Adrenal gland (tissue), 5 donors: ENCODE data around the gene ALG1L2.

ENCODE experiments used
- CTCF ChIP-seq, 6 experiments: fragments of 450-650 bp in 4 of 6; fragments of 200-600 bp in 2 of 6; sonication (generic) in 1 of 6; IDR thresholded peaks; 1 replicate in 5 of 6; 2 replicates in 1 of 6; pipeline versions ENCODE4 v1.5.1 to v1.8.0; 2016 to 2021; ENCODE audit warnings: antibody characterized with exemption in 6 of 6, mild to moderate bottlenecking in 2 of 6, moderate library complexity in 1 of 6
- POLR2A ChIP-seq, 2 donors: fragments of 450-650 bp; IDR thresholded peaks; one replicate each; pipeline ENCODE4 v1.6.1; 2017; ENCODE audit warnings: antibody characterized with exemption in 2 of 2, mild to moderate bottlenecking in 2 of 2, moderate library complexity in 1 of 2
- donor health status: DM: no; HTN: no; CAD: no.

- no peak for TF ChIP-seq CTCF (IDR thresholded peaks at IDR 0.05)
- no peak for TF ChIP-seq POLR2A (IDR thresholded peaks at IDR 0.05)
These were observed 8.0 kb upstream of the ALG1L2 start for GRCh38 chr3:130073582-130073981.
